Tibial nerve (tissue), 4 donors: ENCODE measurements around the gene FFAR2.

Experiments
- CTCF ChIP-seq, 5 experiments: fragments of 200-600 bp in 3 of 5; fragments of 450-650 bp in 2 of 5; sonication (generic) in 3 of 5; IDR thresholded peaks; one replicate each; pipeline ENCODE4 v1.5.1; 2016 to 2019; ENCODE audit warnings: antibody characterized with exemption in 5 of 5, mild to moderate bottlenecking in 3 of 5, moderate library complexity in 2 of 5
- EP300 ChIP-seq, 2 donors: sonication (generic); formaldehyde crosslinking; IDR thresholded peaks; one replicate each; pipeline ENCODE4 v1.6.1; 2017; ENCODE audit warnings: antibody characterized with exemption in 2 of 2, mild to moderate bottlenecking in 1 of 2
- POLR2A ChIP-seq, 2 donors: fragments of 450-650 bp; IDR thresholded peaks; one replicate each; pipeline ENCODE4 v1.6.1; 2017; ENCODE audit warnings: antibody characterized with exemption in 2 of 2, mild to moderate bottlenecking in 2 of 2, moderate library complexity in 2 of 2

GRCh38 chr19:35488677-35489076, 40.6 kb downstream of the FFAR2 start:
- no peak for TF ChIP-seq CTCF (IDR thresholded peaks at IDR 0.05)
- TF ChIP-seq EP300 (IDR thresholded peaks at IDR 0.05), result no peak
- TF ChIP-seq POLR2A (IDR thresholded peaks at IDR 0.05), result no peak
